Stimulated activated CD4-positive, alpha-beta T cell treated with anti-CD3 and anti-CD28 coated beads, Interleukin-2, amount 100 ng/mL, for 48 hours (primary cell): ENCODE measurements around the gene GRIP1.

Experiments used
- DNase-seq, 2 donors: peaks; one replicate each; pipeline ENCODE4 v3.0.0-alpha.2; 2020

GRIP1 gene

DNA sequence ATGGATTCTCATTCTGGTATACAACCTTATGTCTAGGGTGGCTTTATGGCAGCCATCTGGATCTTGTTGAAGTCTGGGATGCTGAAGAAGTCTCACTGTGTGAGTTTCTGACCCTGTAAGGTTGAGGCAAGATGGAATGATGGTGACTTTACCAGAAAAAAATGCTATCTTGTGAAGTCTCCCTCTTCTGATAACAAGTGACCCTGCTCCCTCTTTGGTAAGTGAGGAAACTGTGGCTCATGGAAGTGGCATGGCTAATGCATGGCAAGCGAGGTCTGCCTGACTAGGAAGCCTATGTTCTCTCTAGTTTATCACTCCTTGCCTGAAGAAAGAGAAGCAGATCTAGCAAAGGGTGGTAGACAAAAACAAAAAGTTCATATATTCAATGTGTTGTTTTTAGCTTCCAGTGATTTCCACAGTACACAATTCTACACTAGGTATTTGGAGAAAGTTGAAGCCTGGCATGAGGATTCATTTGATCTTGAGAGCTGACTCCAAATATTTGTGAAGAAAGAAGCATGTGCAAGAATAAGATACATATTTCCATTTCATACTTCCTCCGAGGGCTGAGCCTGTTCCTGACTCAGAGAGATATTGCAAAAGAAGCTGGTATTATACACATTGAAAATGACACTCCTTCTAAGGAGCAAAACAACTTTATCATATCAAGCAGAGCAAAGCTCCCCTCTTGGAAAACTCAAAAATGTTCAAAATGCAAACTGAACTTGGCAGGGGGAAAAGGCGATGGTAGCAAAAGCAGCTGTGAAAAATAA, 313.0 kb downstream of the GRIP1 start:
- DNase-seq, result no peak

DNA sequence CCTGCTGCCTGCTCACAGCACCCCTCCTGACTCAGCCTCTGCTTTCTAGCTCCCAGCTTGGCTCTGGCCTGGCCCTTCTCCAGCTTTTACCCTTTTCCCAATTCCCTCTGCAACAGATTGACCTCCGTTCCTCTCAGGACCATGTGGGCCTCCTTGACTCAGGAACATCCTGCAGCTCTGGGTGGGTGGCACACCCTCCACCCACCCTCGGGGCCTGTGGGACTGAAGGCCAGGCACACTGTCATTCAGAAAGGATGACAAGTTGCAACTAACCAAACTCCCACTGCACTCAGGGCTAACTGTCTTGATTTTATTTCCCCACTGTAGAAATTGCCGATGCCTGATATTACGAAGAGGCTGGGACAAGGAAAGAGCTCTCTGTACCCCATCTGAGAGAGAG, 317.2 kb downstream of the GRIP1 start:
- DNase-seq, result no peak

DNA sequence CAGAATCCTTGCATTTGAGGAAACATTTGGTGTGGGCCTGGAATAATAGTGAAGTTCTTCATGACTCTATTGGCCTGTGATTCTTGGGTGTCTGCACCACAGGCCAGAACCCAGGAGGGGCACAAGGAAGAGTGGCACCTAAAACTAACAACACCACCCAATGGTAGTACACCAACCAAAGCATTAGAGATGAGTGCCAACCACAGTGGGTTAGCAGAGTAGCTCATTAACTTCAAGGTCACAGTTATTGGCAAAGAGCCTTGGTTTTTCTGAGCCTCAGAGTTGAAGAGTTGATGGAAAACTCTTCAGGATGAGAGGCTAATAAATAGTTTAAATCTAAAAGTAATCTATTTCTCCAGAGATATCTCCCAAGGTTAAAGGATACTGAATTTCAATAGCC, 319.6 kb downstream of the GRIP1 start:
- no peak for DNase-seq

DNA sequence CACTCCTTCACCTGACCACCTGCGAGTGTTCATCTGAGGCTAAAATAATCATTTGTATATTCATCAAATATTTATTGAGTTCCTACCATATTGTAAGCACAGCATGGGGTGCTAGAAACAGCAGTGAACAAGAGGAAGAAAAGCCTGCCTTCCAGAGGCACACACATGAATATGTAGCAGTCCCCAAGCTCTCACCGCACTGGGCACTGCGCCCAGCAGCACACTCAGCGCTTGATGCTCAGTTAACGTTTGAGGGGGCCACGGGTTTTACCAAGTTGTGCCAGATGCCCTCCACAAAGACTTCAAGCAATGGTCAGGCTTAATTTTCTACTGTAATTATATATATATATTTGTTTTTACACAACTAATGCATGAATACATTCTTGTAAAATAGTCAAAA, 324.6 kb downstream of the GRIP1 start:
- DNase-seq, result no peak

DNA sequence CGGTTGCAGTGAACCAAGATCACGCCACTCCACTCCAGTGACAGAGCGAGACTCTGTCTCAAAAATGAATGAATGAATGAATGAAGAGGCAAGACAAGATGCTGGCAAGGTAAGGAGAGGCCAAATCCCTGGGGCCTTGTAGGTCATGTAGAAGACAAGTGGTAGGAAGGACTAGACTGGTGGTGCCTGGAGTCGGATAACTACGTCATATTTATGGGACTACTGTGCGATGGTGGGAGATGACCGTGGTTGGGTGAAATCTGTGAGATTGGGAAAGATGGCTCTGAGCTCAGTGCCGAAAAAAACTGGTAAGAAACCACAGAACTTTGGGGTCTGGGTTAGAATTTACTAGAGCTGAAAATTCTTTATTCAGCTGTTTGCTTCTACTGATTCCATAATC, 326.0 kb downstream of the GRIP1 start:
- no peak for DNase-seq

DNA sequence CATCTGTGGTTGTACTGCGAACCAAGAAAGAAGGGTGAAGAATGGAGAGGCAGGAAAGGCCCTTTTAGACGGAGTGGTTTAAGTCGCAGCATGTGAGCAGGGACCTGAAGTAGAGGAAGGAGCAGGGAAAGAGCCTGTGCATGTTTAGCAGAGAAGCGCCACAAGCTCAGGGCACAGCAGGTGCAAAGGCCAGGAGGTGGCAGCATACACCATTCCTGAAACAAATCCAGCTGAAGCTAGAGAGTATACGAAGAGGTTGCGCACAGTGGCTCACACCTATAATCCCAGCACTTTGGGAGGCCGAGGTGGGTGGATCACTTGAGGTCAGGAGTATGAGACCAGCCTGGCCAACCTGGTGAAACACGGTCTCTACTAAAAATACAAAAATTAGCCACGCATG, 326.7 kb downstream of the GRIP1 start:
- DNase-seq, result no peak

DNA sequence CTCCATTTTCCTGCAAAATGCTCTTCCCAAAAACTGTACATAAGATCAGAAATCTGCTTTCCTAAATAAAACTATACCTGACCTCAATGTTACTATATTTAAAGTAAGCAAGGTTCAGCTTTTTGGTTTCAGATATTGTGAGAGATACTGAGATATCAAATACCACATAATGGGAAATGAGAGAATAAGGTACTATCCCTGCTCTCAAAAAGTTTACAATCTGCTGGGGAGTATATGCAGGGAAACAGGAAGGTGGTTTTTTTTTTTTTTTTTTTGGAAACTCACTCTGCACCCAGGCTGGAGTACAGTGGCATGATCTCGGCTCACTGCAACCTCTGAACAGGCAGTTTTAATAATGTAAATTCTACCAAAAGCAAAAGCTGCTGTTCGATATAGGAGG, 327.6 kb downstream of the GRIP1 start:
- no peak for DNase-seq

DNA sequence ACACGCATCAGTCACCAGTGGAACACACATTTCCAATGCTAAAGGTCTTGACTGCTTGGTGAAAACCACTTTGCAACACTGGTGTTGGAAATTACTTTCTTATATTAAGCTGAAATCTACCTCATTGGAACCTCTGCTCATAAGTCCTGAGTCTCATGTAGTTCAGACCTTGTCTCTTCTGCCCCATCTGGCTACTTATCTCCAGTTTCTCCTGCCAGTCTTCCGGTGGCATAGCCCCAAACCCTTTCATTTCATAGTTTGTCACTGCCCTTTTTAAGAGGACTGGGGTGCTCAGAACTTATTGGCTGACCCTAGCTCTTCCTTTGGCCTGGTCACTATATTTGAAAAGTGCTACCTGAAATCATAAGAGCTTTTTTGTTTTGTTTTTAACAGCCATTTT, 332.9 kb downstream of the GRIP1 start:
- no peak for DNase-seq

DNA sequence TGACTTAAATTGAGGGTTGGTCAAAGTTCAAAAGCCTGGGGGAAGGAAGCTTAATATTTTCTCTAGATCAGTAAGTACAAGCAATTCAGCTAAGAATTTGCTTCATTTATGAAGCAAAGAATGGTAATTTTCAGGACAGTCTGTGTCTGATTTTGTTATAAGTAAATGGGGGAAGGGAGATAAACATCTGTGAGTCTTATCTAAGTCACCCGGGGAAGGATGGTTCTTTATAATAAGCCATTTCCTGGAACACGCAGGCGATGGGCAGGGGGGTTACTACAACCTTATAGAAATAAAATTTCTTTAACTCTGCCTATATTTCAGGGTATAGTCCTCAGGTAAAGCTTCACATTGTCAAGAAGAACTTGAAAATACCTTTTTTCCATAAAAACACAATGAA, 333.7 kb downstream of the GRIP1 start:
- no peak for DNase-seq

DNA sequence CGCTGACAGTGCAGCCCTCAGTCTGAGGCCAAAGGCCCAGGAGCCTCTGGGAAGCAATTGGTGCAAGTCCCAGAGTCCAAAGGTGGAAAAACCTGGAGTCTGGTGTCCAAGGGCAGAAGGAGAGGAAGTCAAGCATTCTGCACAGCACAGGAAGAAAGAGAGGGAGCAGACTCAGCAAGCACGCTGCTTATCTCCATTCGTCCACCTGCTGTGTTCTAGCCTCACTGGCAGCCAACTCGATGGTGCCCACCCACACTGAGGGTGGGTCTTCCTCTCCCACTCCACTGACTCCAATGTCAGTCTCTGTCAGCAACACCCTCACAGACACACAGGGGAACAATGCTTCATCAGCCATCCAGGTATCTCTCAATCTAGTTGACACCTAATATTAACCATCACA, 337.8 kb downstream of the GRIP1 start:
- DNase-seq, result no peak

DNA sequence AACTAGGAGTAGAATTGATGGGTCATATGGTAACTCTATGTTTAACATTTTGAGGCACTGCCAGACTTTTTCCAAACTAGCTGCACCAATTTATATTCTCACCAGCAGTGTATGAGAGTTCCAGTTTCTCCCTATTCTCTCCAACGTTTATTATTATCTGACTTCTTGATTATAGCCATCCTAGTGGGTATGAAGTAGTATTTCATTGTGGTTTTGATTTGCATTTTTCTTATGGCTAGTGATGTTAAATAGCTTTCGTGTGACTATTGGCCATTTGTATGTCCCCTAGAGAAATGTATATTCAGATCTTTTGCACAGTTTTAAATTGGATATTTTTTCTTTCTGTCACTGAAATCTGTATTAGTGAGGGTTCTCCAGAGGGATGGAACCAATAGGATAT, 338.7 kb downstream of the GRIP1 start:
- no peak for DNase-seq

DNA sequence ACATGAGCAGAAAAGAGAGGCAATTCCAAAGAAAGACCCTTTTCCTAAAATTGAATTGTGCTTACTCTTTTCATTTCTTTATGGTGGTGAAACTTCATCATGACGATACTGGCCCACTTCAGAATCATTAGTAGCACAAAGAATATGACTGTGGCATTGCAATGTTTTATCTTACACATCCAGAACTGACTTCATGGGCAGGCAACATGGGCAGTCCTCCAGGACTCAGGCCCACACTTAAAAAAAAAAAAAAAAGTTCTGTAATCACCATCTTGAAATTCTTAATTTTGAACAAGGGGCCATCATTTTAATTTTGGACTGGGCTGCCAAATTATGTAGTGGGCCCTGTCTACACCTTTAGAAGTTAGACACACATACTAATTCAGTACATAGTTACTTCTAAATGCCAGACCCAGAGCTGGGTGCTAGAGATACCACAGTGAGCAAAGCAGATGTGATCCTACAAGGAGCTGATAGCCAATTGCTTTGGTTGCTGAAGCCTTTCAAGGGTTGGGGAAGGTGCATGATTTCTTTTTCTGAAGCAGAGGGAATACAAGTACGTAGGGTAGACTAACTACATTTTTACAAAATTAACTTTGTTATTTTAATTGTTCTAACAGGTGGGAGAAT, 341.4 kb downstream of the GRIP1 start:
- no peak for DNase-seq

DNA sequence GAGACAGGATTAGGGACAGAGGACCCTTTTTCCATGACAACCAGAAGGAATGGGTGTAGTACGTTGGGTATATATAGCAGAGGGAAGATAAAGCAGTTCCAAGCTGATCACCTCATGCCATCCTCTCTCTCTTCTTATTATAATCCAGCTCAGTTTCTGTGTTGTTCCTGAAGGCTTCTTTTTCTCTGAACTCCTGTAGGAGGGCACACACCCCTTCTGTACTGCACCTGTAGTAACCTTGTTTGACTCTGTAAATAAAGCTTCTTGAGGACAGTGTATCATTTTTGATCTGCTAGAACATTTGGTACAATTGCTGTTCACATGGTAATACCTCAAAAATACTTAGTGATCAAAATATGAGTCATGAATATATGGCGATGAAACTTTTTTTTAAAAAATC, 343.1 kb downstream of the GRIP1 start:
- DNase-seq, result no peak

DNA sequence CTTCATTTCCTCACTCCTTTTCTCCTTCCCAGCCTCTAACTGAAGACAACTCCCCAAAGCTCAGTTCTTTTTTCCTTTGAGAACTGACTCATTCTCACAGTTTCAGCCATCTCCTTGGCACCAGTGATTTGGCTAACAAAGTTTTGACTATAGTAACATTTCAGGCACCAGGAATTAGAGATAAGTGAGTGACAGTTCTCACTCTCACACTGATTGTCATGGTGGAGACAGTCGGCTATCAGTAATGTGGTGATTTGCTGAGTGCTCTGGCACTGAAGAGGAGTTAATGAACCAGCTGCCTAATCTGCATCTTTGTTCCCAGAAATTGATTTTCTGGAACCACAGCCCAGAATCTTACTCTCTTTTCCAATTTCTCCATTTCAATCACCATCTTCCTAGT, 347.1 kb downstream of the GRIP1 start:
- no peak for DNase-seq

DNA sequence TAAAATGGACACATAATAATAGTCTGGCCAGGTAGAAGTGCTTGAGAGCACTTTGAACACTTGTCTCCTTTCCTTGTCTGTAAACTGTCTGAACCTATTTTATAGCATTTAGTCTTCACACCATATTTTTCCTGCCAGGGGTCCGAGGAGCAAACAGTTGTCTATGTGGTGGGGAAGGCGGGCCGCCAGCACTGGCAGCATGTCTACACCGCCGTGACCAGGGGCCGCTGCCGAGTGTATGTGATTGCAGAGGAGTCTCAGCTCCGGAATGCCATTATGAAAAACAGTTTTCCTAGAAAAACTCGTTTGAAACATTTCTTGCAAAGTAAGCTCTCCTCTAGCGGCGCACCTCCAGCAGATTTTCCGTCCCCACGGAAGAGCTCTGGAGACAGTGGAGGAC, 347.9 kb downstream of the GRIP1 start:
- DNase-seq, result no peak

DNA sequence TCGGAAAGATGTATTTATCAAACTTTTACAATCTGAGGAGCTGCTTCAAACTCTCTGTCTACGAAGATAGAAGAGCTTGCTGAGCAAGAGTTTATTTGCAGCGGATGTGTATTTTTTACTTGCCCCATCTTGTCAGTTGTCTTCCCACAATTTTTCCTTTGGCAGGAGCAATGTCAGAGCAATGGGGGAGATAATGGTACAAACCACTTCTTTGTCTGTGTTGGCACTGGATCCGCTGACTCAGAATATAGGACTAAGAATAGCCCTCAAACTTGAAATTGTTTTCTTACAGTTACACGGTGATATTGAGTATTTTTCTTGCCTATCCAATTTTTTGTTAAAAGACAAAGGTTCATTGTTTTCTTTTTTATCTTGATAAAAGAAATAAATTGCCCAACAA, 348.9 kb downstream of the GRIP1 start:
- DNase-seq, result no peak

DNA sequence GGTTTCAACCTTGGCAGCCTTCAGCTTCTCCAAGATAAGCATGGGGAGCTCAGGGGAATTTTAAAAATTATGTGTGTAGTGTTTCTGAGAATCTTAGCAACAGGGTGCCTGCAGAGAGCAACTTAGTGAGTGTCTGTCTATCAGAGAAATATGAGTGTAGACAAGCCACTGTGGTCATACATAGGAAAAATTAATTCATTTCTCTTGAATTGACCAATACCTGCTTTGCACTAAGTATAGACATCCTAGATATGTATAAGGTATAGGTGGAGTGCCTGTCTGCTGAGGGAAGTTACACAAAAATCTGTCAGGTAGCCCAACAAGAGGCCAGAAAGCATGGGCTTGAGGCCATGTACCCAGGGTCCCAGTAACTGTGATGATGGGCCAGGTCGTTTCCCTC, 355.9 kb downstream of the GRIP1 start:
- DNase-seq, result no peak

DNA sequence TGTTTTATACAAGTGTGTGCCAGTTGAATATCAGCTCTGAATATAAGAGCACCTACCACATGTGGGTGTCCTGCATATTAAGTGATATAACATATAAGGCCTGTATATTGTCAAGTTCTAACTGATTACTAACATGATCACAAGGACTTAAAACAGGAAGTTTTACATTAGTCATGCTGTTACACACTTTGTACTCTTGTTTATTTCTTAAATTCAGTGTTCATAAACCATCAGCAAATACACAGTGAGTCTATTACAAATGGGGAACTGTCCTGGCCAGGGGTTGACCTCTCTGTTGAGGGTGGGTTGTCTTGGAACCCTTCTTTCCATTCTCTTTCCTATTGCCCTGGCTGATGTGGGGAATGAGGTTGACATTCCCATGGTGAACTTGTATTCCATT, 357.4 kb downstream of the GRIP1 start:
- DNase-seq, result no peak

DNA sequence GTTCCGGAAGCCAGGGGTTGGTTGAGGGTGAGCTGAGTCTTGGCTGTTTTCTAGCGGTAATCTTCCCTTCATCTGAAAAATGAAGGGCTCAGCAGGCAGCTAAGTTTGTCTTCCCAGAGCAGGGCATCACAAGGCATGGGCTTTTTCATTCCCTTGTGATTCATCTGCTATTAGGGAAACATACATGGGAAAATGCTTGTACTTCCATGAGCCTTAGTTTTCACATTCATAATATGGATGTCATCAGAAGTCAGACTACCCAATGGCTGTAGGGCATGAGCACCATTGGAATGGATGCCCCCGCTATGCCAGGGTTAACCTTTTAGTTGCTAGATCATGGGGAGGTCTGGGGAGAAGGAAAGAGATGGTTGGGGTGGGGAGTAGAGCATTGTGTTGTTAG, 357.9 kb downstream of the GRIP1 start:
- no peak for DNase-seq

DNA sequence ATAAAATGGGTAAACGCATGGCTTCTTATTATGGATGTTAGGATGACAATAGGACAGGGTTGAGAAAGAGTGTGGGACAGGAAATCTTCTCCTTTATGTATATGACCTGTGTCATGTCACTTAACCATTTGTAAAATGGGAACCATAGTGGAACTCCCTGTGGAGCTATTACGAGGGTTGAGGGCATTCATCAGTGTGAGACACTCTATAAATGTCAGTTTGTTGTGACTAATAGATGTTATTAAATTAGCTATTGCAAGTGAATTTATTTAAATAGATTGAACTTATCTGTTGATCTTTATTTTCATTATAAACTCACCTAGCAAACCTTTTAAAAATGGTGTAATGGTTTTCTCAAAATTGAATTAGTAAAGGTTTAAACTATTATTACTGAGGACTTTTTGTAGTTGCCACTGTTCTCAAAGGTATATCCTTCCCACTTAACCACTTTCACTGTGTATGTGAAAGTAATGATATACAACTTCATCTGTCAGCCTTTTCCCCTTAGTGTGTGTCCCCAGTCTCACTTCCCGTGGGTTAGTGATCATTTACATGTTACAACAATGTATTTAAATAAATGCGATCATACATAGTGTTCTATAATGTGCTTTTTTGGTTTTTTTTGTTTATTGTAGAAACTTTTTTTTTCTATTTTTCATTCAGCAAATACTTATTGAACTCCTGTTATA, 359.5 kb downstream of the GRIP1 start:
- no peak for DNase-seq

DNA sequence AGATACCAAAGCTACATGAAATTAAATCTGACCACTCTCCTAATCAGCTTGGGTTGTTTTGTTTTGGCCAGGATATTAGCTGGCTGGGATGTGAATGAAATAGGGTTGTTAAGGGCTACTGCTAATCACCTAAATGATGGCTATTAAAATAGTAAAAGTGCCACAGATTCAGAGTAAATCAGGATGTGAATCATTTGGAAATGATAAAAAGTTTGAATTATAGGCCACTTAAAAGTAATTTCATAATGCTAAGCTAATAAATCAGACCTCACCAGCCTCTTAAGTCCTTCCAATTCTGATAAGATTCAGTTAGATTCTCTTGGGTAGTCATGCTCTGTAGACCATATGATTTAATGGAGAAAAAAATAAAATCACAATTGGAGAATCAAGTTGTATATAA, 364.6 kb downstream of the GRIP1 start:
- DNase-seq, result no peak

DNA sequence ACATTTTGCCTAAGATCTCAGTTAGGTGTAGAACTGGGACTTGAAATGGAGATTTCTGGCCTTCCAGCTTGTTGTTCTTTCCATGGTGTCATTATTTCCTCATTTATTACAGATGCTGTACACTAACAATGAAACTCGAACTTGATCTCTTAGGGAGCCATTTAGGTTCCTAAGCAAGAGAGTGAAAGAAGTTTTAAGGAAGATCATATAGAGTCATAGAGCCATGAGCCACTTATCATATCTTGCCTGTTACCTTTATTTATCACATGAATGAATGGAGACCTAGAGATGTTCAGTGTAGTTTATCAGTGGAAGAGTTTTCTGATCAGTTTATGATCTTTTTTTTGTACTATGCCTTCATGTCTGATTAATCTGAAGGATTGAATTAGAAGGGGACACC, 366.7 kb downstream of the GRIP1 start:
- no peak for DNase-seq

DNA sequence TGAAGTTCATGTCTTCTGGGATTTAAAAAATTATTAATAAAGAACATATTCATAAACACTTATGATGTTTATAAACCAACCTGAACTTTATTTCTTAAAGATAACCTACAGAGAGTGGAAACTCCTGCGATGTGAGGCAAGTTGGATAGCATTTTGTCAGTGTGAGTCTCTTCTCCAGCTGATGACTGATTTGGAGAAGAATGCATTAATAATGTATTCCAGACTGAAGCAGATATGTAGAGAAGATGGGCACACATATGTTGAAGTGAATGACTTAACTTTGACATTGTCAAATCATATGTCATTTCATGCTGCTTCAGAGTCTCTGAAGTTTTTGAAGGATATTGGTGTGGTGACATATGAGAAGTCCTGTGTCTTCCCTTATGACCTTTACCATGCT, 369.3 kb downstream of the GRIP1 start:
- no peak for DNase-seq

DNA sequence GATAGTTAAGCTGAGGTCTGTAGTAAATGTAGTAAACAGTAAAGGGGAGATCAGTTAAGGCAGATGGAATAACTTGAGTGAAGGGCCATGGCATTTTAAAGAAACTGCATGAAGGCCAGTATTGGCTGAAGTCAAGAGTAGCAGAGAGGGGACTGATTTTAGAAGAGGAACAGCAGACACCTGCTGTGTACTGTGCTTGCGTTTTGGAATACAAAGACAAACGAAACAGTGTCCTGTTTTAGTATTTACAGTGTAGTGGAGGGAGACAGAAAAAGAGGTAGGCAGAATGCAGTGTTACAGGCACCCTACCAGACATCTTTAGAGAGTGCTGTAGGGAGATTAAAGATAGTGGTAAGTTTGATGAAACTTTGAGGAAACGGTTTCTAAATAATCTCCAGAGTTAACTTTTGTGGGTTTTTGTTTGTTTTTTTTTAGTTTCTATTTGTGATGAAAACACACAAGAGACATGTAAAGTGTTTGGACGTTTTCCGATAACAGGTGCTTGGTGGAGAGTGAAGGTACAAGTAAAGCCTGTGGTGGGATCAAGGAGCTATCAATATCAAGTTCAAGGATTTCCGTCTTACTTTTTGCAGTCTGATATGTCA, 374.5 kb downstream of the GRIP1 start:
- DNase-seq, result no peak
